ENCODE data around the gene TRPM5. TPM values are rescaled to one million over a fixed set of nuclear protein-coding genes. Genes with fewer than 3 reads are reported as not detected.

Gene TRPM5
- total RNA-seq, 1 donor from 2014 or later: not detected

DNA sequence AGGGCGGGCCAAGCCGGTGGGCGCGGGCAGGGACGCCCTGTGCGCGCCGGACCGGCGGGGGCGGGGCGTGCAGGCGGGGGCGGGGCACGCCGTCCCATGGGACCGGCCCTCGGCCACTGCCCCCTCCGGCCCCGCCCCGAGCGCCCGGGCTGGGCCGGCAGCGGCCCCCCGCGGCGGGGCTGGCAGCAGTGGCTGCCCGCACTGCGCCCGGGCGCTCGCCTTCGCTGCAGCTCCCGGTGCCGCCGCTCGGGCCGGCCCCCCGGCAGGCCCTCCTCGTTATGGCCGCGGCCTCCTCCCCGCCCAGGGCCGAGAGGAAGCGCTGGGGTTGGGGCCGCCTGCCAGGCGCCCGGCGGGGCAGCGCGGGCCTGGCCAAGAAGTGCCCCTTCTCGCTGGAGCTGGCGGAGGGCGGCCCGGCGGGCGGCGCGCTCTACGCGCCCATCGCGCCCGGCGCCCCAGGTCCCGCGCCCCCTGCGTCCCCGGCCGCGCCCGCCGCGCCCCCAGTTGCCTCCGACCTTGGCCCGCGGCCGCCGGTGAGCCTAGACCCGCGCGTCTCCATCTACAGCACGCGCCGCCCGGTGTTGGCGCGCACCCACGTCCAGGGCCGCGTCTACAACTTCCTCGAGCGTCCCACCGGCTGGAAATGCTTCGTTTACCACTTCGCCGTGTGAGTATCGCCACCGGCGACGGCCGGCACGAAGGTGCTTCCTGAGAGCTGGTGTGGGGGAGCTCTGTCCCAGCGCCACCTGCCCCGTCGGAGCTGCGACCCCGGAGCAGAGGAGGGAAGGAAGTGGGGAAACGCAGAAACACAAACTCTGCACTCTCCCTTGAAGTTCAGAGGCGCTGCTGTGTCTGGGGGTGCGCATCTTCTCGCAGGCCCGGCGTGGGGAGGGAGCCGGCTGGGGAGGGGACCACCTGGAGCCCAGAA, 769 bp upstream of the TRPM5 start, which contains the start of gene KCNQ1:
TSS of gene KCNQ1 (plus strand) at position 188 of the 925 bp plus-strand sequence. CDS start at position 279, 91 bp downstream.
- FAIRE-seq (no peak), DNase-seq (ENCODE audit: low read depth) (no peak)
- peaks cover 25% of the 10 kb centered on the region for H3K27me3 ChIP-seq (ENCODE audit: insufficient read depth, low read length)
- no peak within 1 kb of the TSS for H3K4me2 ChIP-seq (ENCODE audit: low read length)
- Mint-ChIP-seq H3K27me3 (ENCODE audit: low read depth, unreplicated experiment) (peaks cover 69% of the 10 kb centered on the region), H3K4me3 (ENCODE audit: unreplicated experiment) (peak within 1 kb of the TSS; percentile 40), H3K4me1 (ENCODE audit: low read depth, unreplicated experiment) (no peaks in the 10 kb centered on the region), H3K9me3 (ENCODE audit: unreplicated experiment) (peaks cover 6% of the 10 kb centered on the region), H3K27ac (ENCODE audit: unreplicated experiment) (no peak within 1 kb of the TSS), H3K36me3 (ENCODE audit: low read depth, unreplicated experiment) (no peaks in the 10 kb centered on the region)
- H3K4me3 ChIP-seq (ENCODE audit: insufficient read depth, low read depth, low read length): no peak within 1 kb of the TSS
- H3K79me2 ChIP-seq (ENCODE audit: insufficient read depth, low read length): no peaks in the 10 kb centered on the region
- TF ChIP-seq EZH2 (IDR thresholded peaks at IDR 0.05; ENCODE audit: insufficient read depth, low read length) (peak; percentile 82), CTCF (IDR thresholded peaks at IDR 0.05; ENCODE audit: insufficient read depth, low read depth, low read length) (no peak)
- H2AFZ ChIP-seq (ENCODE audit: low read depth, low read length): no peak within 1 kb of the TSS
- H3K27ac ChIP-seq (ENCODE audit: low read depth, low read length): no peak within 1 kb of the TSS
- no peaks in the 10 kb centered on the region for H3K36me3 ChIP-seq (ENCODE audit: insufficient read depth, low read length)
- peaks cover 10% of the 10 kb centered on the region for H3K9me3 ChIP-seq (ENCODE audit: insufficient read depth, low read depth, low read length)
- no peak within 1 kb of the TSS for H3K9ac ChIP-seq (ENCODE audit: low read length)
- no peaks in the 10 kb centered on the region for H3K4me1 ChIP-seq (ENCODE audit: insufficient read depth, low read length)
- H4K20me1 ChIP-seq (ENCODE audit: insufficient read depth, low read length): no peaks in the 10 kb centered on the region

- no peaks in the 10 kb centered on the region for H3K79me2 ChIP-seq (ENCODE audit: insufficient read depth, low read length)
- no peak for FAIRE-seq
- H3K27ac ChIP-seq (ENCODE audit: low read depth, low read length): no peak overlapping the region
- TF ChIP-seq CTCF (IDR thresholded peaks at IDR 0.05; ENCODE audit: insufficient read depth, low read depth, low read length) (no peak), EZH2 (IDR thresholded peaks at IDR 0.05; ENCODE audit: insufficient read depth, low read length) (no peak)
- no peak overlapping the region for H3K4me3 ChIP-seq (ENCODE audit: insufficient read depth, low read depth, low read length)
- H3K36me3 Mint-ChIP-seq (ENCODE audit: low read depth, unreplicated experiment): no peaks in the 10 kb centered on the region
- H3K9me3 Mint-ChIP-seq (ENCODE audit: unreplicated experiment): peaks cover 9% of the 10 kb centered on the region
- H3K4me1 ChIP-seq (ENCODE audit: insufficient read depth, low read length): no peaks in the 10 kb centered on the region
- H3K9ac ChIP-seq (ENCODE audit: low read length): no peak overlapping the region
- H3K36me3 ChIP-seq (ENCODE audit: insufficient read depth, low read length): no peaks in the 10 kb centered on the region
- no peak overlapping the region for H3K27ac Mint-ChIP-seq (ENCODE audit: unreplicated experiment)
- peaks cover 10% of the 10 kb centered on the region for H3K9me3 ChIP-seq (ENCODE audit: insufficient read depth, low read depth, low read length)
- peaks cover 73% of the 10 kb centered on the region for H3K27me3 Mint-ChIP-seq (ENCODE audit: low read depth, unreplicated experiment)
- H3K4me2 ChIP-seq (ENCODE audit: low read length): no peak overlapping the region
- DNase-seq (ENCODE audit: low read depth): no peak
- H4K20me1 ChIP-seq (ENCODE audit: insufficient read depth, low read length): no peaks in the 10 kb centered on the region
- H3K4me1 Mint-ChIP-seq (ENCODE audit: low read depth, unreplicated experiment): no peaks in the 10 kb centered on the region
- H2AFZ ChIP-seq (ENCODE audit: low read depth, low read length): no peak overlapping the region
- H3K27me3 ChIP-seq (ENCODE audit: insufficient read depth, low read length): peaks cover 27% of the 10 kb centered on the region
- H3K4me3 Mint-ChIP-seq (ENCODE audit: unreplicated experiment): no peak overlapping the region
These were observed 908 bp downstream of the TRPM5 start for GRCh38 chr11:2443406-2443805.

DNA sequence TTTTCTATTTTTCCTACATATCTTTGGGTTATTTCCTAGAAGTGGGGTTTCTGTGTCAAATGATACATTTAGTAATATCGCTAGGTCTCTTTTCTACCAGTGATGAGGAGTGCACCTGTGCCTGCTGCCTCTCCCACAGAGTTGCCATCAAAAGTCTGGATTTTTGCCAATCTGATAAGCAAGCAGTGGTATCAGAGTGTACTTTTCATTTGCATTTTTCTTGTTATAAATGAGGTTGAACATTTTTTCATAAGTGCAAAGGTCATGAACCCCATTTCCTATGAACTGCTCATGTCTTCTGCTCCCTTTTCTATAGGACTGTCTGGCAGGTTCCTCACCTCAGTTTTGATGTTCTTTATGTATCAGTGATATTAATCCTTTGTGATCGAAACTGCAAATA, 1.7 kb downstream of the TRPM5 start:
- Histone ChIP-seq H4K20me1 (ENCODE audit: insufficient read depth, low read length) (no peaks in the 10 kb centered on the region), H3K9me3 (ENCODE audit: insufficient read depth, low read depth, low read length) (peaks cover 10% of the 10 kb centered on the region), H3K27me3 (ENCODE audit: insufficient read depth, low read length) (peaks cover 32% of the 10 kb centered on the region), H2AFZ (ENCODE audit: low read depth, low read length) (no peak overlapping the region), H3K4me2 (ENCODE audit: low read length) (no peak overlapping the region), H3K36me3 (ENCODE audit: insufficient read depth, low read length) (no peaks in the 10 kb centered on the region), H3K4me3 (ENCODE audit: insufficient read depth, low read depth, low read length) (no peak overlapping the region), H3K9ac (ENCODE audit: low read length) (no peak overlapping the region), H3K27ac (ENCODE audit: low read depth, low read length) (no peak overlapping the region), H3K79me2 (ENCODE audit: insufficient read depth, low read length) (no peaks in the 10 kb centered on the region), H3K4me1 (ENCODE audit: insufficient read depth, low read length) (no peaks in the 10 kb centered on the region)
- no peak overlapping the region for H3K4me3 Mint-ChIP-seq (ENCODE audit: unreplicated experiment)
- FAIRE-seq (no peak), DNase-seq (ENCODE audit: low read depth) (no peak)
- peaks cover 13% of the 10 kb centered on the region for H3K9me3 Mint-ChIP-seq (ENCODE audit: unreplicated experiment)
- H3K36me3 Mint-ChIP-seq (ENCODE audit: low read depth, unreplicated experiment): no peaks in the 10 kb centered on the region
- no peak overlapping the region for H3K27ac Mint-ChIP-seq (ENCODE audit: unreplicated experiment)
- no peaks in the 10 kb centered on the region for H3K4me1 Mint-ChIP-seq (ENCODE audit: low read depth, unreplicated experiment)
- peaks cover 73% of the 10 kb centered on the region for H3K27me3 Mint-ChIP-seq (ENCODE audit: low read depth, unreplicated experiment)
- TF ChIP-seq EZH2 (IDR thresholded peaks at IDR 0.05; ENCODE audit: insufficient read depth, low read length): no peak

All from astrocyte (in vitro differentiated cells and primary cell).